Endothelial cell of umbilical vein (primary cell): ENCODE data around the gene TIMM17B. TPM values are rescaled to one million over a fixed set of nuclear protein-coding genes. Genes with fewer than 3 reads are reported as not detected.

Experiments used
- BruUV-seq: library from RNA; stranded (reverse); fragments of 400-500 nt; replicated peaks from 2 replicates; lab custom pipeline; 2021; lab: Mats Ljungman, UMichigan
- CTCF ChIA-PET: fragments of 300-600, 350-600 bp; sonication (Branson Sonifier 250); formaldehyde crosslinking; loops from one replicate; lab custom pipeline; 2021; ENCODE audit warnings: antibody characterized with exemption, inconsistent platforms; lab: Charles Lee
- POLR2A ChIA-PET: fragments of 300-600, 350-600 bp; sonication (Branson Sonifier 250); formaldehyde crosslinking; loops from one replicate; lab custom pipeline; 2021; ENCODE audit warnings: antibody characterized with exemption, inconsistent platforms; lab: Charles Lee
- DNase-seq: peaks from one replicate; pipeline ENCODE4 v3.0.0-alpha.2; 2011; ENCODE audit warnings: low read depth, low spot score
- FAIRE-seq: peaks from 2 replicates; lab custom pipeline; 2011; peaks lifted over from hg19 to GRCh38; lab: Jason Lieb, UNC
- H2AFZ ChIP-seq: 2 replicates; pipeline ENCODE4 v1.6.0; 2012; ENCODE audit warnings: low read depth, low read length, control low read depth, inconsistent platforms
- H3K27ac ChIP-seq: 2 replicates; pipeline ENCODE4 v1.5.1; 2011; ENCODE audit warnings: low read depth, mild to moderate bottlenecking, control low read depth, low read length, moderate library complexity; ENCODE audit not compliant: insufficient read depth
- H3K27me3 ChIP-seq, 2 experiments: 2 replicates each; pipeline versions ENCODE4 v1.6.0 to v1.6.1; 2011; ENCODE audit warnings: low read length in 2 of 2, mixed read lengths in 1 of 2; ENCODE audit not compliant: control insufficient read depth in 2 of 2, insufficient read depth in 2 of 2
- H3K36me3 ChIP-seq, 2 experiments: 2 replicates in 1 of 2; 3 replicates in 1 of 2; pipeline ENCODE4 v1.5.1; 2011; ENCODE audit warnings: low read length in 2 of 2, mild to moderate bottlenecking in 1 of 2, moderate library complexity in 1 of 2; ENCODE audit not compliant: control insufficient read depth in 2 of 2, insufficient read depth in 2 of 2; ENCODE audit errors: extremely low read depth in 1 of 2
- H3K4me1 ChIP-seq: 3 replicates; pipeline ENCODE4 v1.5.1; 2011; ENCODE audit warnings: mild to moderate bottlenecking, low read length; ENCODE audit not compliant: control insufficient read depth, insufficient read depth; ENCODE audit errors: extremely low read depth
- H3K4me2 ChIP-seq: 2 replicates; pipeline ENCODE4 v1.6.1; 2011; ENCODE audit warnings: low read length, control low read depth, mixed read lengths; ENCODE audit not compliant: insufficient read depth
- H3K4me3 ChIP-seq, 3 experiments: fragments of 200-600 bp in 1 of 3; sonication (generic), shearing (Covaris generic) in 1 of 3; replicated peaks in 1 of 3; 2 replicates each; pipeline ENCODE4 v1.5.1; 2011 to 2016; ENCODE audit warnings: control low read depth in 3 of 3, low read length in 3 of 3, mild to moderate bottlenecking in 2 of 3, inconsistent platforms in 1 of 3, low read depth in 1 of 3, moderate library complexity in 1 of 3; ENCODE audit not compliant: insufficient read depth in 1 of 3
- H3K79me2 ChIP-seq: 2 replicates; pipeline ENCODE4 v1.6.0; 2012; ENCODE audit warnings: low read length, inconsistent platforms; ENCODE audit not compliant: control insufficient read depth, insufficient read depth
- H3K9ac ChIP-seq: replicated peaks from 2 replicates; pipeline ENCODE3; 2011; ENCODE audit warnings: low read length, control low read depth; ENCODE audit not compliant: insufficient read depth; ENCODE audit errors: extremely low read depth
- H3K9me1 ChIP-seq: replicated peaks from 3 replicates; pipeline ENCODE4 v1.6.0; 2011; ENCODE audit warnings: mild to moderate bottlenecking, low read length; ENCODE audit not compliant: control insufficient read depth, insufficient read depth; ENCODE audit errors: extremely low read depth
- H3K9me3 ChIP-seq: replicated peaks from 2 replicates; pipeline ENCODE4 v1.5.1; 2012; ENCODE audit warnings: low read length, inconsistent platforms; ENCODE audit not compliant: control insufficient read depth, insufficient read depth
- H4K20me1 ChIP-seq: replicated peaks from 2 replicates; pipeline ENCODE3; 2011; ENCODE audit warnings: mild to moderate bottlenecking, low read length; ENCODE audit not compliant: control insufficient read depth, insufficient read depth; ENCODE audit errors: extremely low read depth
- EZH2 ChIP-seq: IDR thresholded peaks from 2 replicates; pipeline ENCODE4 v1.6.1; 2012; ENCODE audit warnings: borderline replicate concordance, low read depth, mild to moderate bottlenecking, moderate library complexity, low read length, inconsistent platforms; ENCODE audit not compliant: severe bottlenecking
- GATA2 ChIP-seq: IDR thresholded peaks from 2 replicates; pipeline ENCODE4 v1.7.0; 2011; ENCODE audit warnings: low read depth, mild to moderate bottlenecking, moderate library complexity, mixed read lengths, low read length; ENCODE audit not compliant: insufficient read length, insufficient read depth
- JUN ChIP-seq: IDR thresholded peaks from 2 replicates; pipeline ENCODE4 v1.6.1; 2011; ENCODE audit warnings: borderline replicate concordance, low read depth; ENCODE audit not compliant: insufficient read length, insufficient read depth
- POLR2A ChIP-seq: IDR thresholded peaks from 2 replicates; pipeline ENCODE4 v1.6.1; 2012; ENCODE audit warnings: low read depth, mild to moderate bottlenecking, control low read depth, low read length
- POLR2AphosphoS5 ChIP-seq: IDR thresholded peaks from 2 replicates; pipeline ENCODE4 v1.6.1; 2012; ENCODE audit warnings: low read depth, mild to moderate bottlenecking, control low read depth, low read length, moderate library complexity; ENCODE audit not compliant: insufficient read depth
- dilution Hi-C: fragments of 300-500 bp; cut with MboI; formaldehyde crosslinking; loops from one replicate; pipeline ENCODE4 v1.15.0; 2019; ENCODE audit warnings: low sequenced_read_pairs; ENCODE audit not compliant: extremely low pct_ligation_motif_present
- intact Hi-C: fragments of 100-400 bp; cut with micrococcal nuclease; formaldehyde crosslinking; loops from one replicate; pipeline ENCODE4 v1.10.0; 2022
- polyA plus RNA-seq, 4 experiments: library from polyadenylated mRNA; depleted of rRNA in 3 of 4; stranded (reverse) in 3 of 4; unstranded in 1 of 4; fragments of >200 nt; gene quantifications; 2 replicates each; pipeline versions ENCODE4 v1.2.1 to v1.2.3, GENCODE V29; 2011 to 2012; ENCODE audit warnings: missing spikeins in 1 of 4
- total RNA-seq: library from RNA; stranded (reverse); gene quantifications from 2 replicates; pipeline ENCODE4 v1.2.3, GENCODE V29; 2021

TIMM17B gene
- total and polyA plus RNA-seq, 2 donors (not counting 3 experiments of a cell fraction or from before 2014, with no cell fraction given) = 36.0 to 73.1 TPM

DNA sequence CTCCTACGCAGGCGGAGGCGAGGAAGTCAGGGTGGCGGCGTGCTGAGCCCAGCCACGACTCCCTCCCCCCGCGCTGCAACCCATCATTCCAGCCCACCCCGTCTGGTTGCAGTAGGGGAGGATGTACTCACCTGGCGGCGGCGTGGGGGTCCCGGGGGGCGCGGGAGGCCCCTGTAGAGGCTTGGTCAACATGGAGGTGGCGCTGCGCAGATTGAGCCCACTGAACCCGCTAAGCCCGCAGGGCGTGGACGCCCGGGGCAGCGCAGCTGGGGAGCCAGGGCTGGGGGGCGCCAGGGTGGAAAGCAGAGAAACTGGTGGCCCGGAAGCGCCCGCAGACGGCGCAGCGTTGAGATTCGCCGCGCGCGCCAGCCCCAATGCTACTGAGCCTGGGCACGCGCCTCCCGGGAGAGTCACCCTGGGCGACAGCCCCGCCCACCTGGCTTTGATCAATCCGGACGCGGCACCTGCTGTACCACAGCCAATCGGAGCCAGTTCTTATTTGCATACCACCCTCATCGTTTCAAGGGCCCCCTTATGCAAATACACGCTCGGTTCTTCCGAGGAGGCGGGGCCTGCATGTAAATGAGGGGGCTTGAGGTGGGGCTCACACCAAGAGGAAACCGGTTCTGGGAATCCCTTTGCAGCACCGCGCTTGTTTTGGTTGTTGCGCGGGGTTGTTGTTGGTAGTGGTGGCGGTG lies 21.2 kb upstream of the TIMM17B start, which contains the start of gene PIM2:
Gene PIM2, minus strand, starts transcription at position 382 of the 698 bp plus-strand sequence. Its CDS starts 190 bp downstream, at position 192.
- dilution Hi-C loops = no loop called here
- H3K9me3 ChIP-seq = no peaks in the 10 kb centered on the region
- TF ChIP-seq POLR2AphosphoS5 (peak; percentile 83), EZH2 (no peak), POLR2A (peak; percentile 81)
- no peak within 1 kb of the TSS for H3K9ac ChIP-seq
- intact Hi-C loops = loop anchor here (1.0 kb wide), 1 partner anchor 40 kb away; no protein-coding TSS in a partner anchor
- H3K36me3 ChIP-seq = peaks cover 0 to 4% of the 10 kb centered on the region in 2 experiments
- H3K4me2 ChIP-seq = peak within 1 kb of the TSS; percentile 46
- peak within 1 kb of the TSS; percentile 50 to 63 (median 61) for H3K4me3 ChIP-seq
- FAIRE-seq (peak; percentile 97), DNase-seq (peak; percentile 89)
- no peaks in the 10 kb centered on the region for H4K20me1 ChIP-seq
- peak within 1 kb of the TSS; percentile 31 for H3K27ac ChIP-seq
- CTCF ChIA-PET = interaction anchor here (1.0 kb wide), 1 partner anchor 27 kb away, joined by 3 read pairs; no protein-coding TSS in a partner anchor
- peak within 1 kb of the TSS; percentile 27 for H2AFZ ChIP-seq
- POLR2A ChIA-PET = no interaction called here
- no peaks in the 10 kb centered on the region for H3K27me3 ChIP-seq
- peaks cover 2% of the 10 kb centered on the region for H3K79me2 ChIP-seq
- peaks cover 2% of the 10 kb centered on the region for H3K4me1 ChIP-seq
- H3K9me1 ChIP-seq = no peaks in the 10 kb centered on the region
- BruUV-seq = no TSS peak

DNA sequence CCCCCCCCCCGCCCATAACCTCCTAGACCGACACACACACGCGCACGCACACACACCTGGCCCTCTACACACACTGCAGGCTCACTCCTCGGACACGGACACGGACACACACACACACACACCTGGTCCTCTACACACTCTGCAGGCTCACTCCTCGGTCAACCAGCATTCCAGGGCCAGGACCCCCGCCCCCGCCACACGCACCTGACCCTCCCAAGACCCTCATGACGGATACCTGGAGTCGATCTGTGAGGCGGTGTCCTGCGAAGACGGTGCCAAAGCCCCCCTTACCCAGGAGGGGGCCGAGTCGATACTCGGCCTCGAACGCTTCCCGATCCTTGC lies 20.7 kb upstream of the TIMM17B start:
- no peak for TF ChIP-seq JUN
- no peak for TF ChIP-seq POLR2A
- no peak for TF ChIP-seq GATA2
- Histone ChIP-seq H3K27ac (no peak overlapping the region), H3K4me3 (peak overlapping the region; percentile 50 to 63 (median 61)), H3K36me3 (no peaks in the 10 kb centered on the region), H4K20me1 (no peaks in the 10 kb centered on the region), H3K4me1 (peaks cover 2% of the 10 kb centered on the region), H3K4me2 (peak overlapping the region; percentile 31), H3K79me2 (peaks cover 2% of the 10 kb centered on the region), H3K9me1 (no peaks in the 10 kb centered on the region), H3K27me3 (no peaks in the 10 kb centered on the region), H3K9me3 (no peaks in the 10 kb centered on the region), H3K9ac (no peak overlapping the region), H2AFZ (no peak overlapping the region)
- intact Hi-C loops (no loop called here), dilution Hi-C loops (no loop called here)
- no TSS peak for BruUV-seq
- POLR2A ChIA-PET = no interaction called here
- CTCF ChIA-PET = no interaction called here
- DNase-seq (no peak), FAIRE-seq (no peak)
